Chondrocyte (in vitro differentiated cells): ENCODE results near the gene SPATA31D1. TPM values are rescaled to one million over a fixed set of nuclear protein-coding genes. Genes with fewer than 3 reads are reported as not detected.

Source experiments
- DNase-seq: peaks from one replicate; pipeline ENCODE4 v3.0.0; 2021; ENCODE audit warnings: mixed read lengths, low spot score
- H3K27ac Mint-ChIP-seq: one replicate; pipeline ENCODE4 v1.8.0; 2021; ENCODE audit warnings: mild to moderate bottlenecking, moderate library complexity, mixed read lengths; ENCODE audit not compliant: unreplicated experiment
- H3K27me3 Mint-ChIP-seq: 2 replicates; pipeline ENCODE4 v1.8.0; 2021; ENCODE audit warnings: low read depth, mixed read lengths
- H3K36me3 Mint-ChIP-seq: 2 replicates; pipeline ENCODE4 v1.8.0; 2021; ENCODE audit warnings: low read depth, mixed read lengths
- H3K4me1 Mint-ChIP-seq: 2 replicates; pipeline ENCODE4 v1.8.0; 2021; ENCODE audit warnings: low read depth, mild to moderate bottlenecking, mixed read lengths
- H3K4me3 Mint-ChIP-seq: one replicate; pipeline ENCODE4 v1.8.0; 2021; ENCODE audit warnings: mild to moderate bottlenecking, moderate library complexity, mixed read lengths; ENCODE audit not compliant: unreplicated experiment
- H3K9me3 Mint-ChIP-seq: 2 replicates; pipeline ENCODE4 v1.8.0; 2021; ENCODE audit warnings: low read depth, mixed read lengths
- total RNA-seq: library from RNA; stranded (reverse); gene quantifications from 3 replicates; pipeline ENCODE4 v1.2.1, GENCODE V29; 2021
- TF ChIP-seq, protein P1 (sequence below): fragments of 200-600 bp; sonication (generic); IDR thresholded peaks from 2 replicates; pipeline ENCODE4 v1.5.0; 2021; ENCODE audit warnings: antibody characterized with exemption, mild to moderate bottlenecking, moderate library complexity

The SPATA31D1 gene
- total RNA-seq, 1 donor from 2014 or later: not detected

GRCh38 chr9:82038897-82039296 is 50.3 kb downstream of the SPATA31D1 start:
- TF ChIP-seq, protein P1, sequence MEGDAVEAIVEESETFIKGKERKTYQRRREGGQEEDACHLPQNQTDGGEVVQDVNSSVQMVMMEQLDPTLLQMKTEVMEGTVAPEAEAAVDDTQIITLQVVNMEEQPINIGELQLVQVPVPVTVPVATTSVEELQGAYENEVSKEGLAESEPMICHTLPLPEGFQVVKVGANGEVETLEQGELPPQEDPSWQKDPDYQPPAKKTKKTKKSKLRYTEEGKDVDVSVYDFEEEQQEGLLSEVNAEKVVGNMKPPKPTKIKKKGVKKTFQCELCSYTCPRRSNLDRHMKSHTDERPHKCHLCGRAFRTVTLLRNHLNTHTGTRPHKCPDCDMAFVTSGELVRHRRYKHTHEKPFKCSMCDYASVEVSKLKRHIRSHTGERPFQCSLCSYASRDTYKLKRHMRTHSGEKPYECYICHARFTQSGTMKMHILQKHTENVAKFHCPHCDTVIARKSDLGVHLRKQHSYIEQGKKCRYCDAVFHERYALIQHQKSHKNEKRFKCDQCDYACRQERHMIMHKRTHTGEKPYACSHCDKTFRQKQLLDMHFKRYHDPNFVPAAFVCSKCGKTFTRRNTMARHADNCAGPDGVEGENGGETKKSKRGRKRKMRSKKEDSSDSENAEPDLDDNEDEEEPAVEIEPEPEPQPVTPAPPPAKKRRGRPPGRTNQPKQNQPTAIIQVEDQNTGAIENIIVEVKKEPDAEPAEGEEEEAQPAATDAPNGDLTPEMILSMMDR: no peak
- DNase-seq: no peak
- H3K27me3 Mint-ChIP-seq: no peaks in the 10 kb centered on the region
- H3K36me3 Mint-ChIP-seq: no peaks in the 10 kb centered on the region
- H3K9me3 Mint-ChIP-seq: peaks cover 8% of the 10 kb centered on the region
- H3K4me1 Mint-ChIP-seq: peaks cover 16% of the 10 kb centered on the region
- no peak overlapping the region for H3K27ac Mint-ChIP-seq
- H3K4me3 Mint-ChIP-seq: no peak overlapping the region

Other genes with a start within 250 kb of the SPATA31D1 start
- gene SPATA31D4, start 60.3 kb upstream of the SPATA31D1 start, total RNA-seq: not detected in 3 replicates
- gene SPATA31D3, start 45.3 kb upstream of the SPATA31D1 start, total RNA-seq: not detected in 3 replicates